SK-N-MC (cell line): ENCODE results near the gene SPRR1B.

Experiments used
- EZH2 ChIP-seq: fragments of 200-600 bp; sonication (generic); IDR thresholded peaks from one replicate; pipeline ENCODE4 v1.6.1; 2017; ENCODE audit warnings: antibody characterized with exemption
- FOXP2 ChIP-seq: optimal IDR thresholded peaks from 2 replicates; pipeline ENCODE3; 2011; ENCODE audit warnings: mild to moderate bottlenecking, moderate library complexity; ENCODE audit not compliant: insufficient read depth; ENCODE audit errors: extremely low read length, control extremely low read depth
- POLR2AphosphoS5 ChIP-seq: IDR thresholded peaks from 2 replicates; pipeline ENCODE4 v1.6.1; 2012; ENCODE audit warnings: mild to moderate bottlenecking, low read depth, low read length, borderline replicate concordance

DNA sequence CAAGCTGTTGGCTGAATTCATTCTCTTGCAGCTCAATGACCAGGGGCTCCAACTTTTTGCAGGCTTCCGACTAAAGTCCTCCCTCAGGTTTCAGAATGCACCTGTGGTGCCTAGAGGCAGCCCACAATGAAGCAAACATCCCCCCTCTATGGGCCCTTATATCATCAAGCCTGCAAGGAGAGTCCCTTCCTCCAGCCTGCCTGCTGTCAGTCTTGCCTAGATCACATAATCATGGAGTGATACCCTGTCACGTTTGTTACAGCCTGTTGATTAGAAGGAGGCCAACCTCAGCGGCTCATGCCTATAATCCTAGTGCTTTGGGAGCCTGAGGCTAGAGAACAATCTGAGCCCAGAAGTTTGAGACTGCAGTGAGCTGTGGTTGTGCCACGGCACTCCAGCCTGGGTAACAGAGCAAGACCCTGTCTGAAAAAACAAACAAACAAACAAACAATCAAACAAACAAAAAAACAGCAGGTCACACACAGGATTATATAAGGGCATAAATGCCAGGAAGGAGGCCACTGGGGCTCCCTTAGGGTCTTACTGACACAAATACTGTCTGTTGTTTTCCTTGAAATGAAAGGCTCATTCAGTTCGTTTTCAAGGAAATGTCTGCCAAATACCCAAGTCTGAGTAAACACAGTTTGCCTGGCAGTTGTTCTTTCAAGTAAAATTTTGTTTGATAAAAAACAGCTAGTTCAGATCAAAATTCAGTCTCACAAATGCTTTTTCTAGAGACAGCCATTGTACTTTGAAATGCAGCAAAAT lies 34.2 kb upstream of the SPRR1B start:
- TF ChIP-seq EZH2 (no peak), POLR2AphosphoS5 (no peak), FOXP2 (no peak)
